ENCODE measurements around the gene CNR2. TPM values are rescaled to one million over a fixed set of nuclear protein-coding genes. Genes with fewer than 3 reads are reported as not detected.
"Not testable (repeated sequence)": the region's sequence is repeated elsewhere in the genome, so short reads cannot be mapped to it uniquely, and the experiment has no call there.

Gene CNR2
- polyA plus RNA-seq, 2 of the 4 experiments (the other 2 are of a cell fraction): not detected

- TF ChIP-seq TP53 (CRISPR knock-in tag; IDR thresholded peaks at IDR 0.05) (no peak), ZC3H11A (IDR thresholded peaks at IDR 0.05) (no peak), ZFP36 (IDR thresholded peaks at IDR 0.05; ENCODE audit: borderline replicate concordance, partially characterized antibody) (no peak), RNF2 (IDR thresholded peaks at IDR 0.05; ENCODE audit: borderline replicate concordance, low read depth) (no peak), TFCP2L1 (CRISPR knock-in tag; IDR thresholded peaks at IDR 0.05) (no peak), HDAC2 (IDR thresholded peaks at IDR 0.05) (no peak), FOSL2 (IDR thresholded peaks at IDR 0.05) (no peak), FOSL2 (CRISPR knock-in tag; IDR thresholded peaks at IDR 0.05) (no peak), GATA3 (IDR thresholded peaks at IDR 0.05; ENCODE audit: borderline replicate concordance) (no peak), RCOR1 (IDR thresholded peaks at IDR 0.05; ENCODE audit: low read depth, low read length) (no peak), HEYL (CRISPR knock-in tag; IDR thresholded peaks at IDR 0.05) (no peak), FOXS1 (CRISPR knock-in tag; IDR thresholded peaks at IDR 0.05) (no peak), HMGXB4 (CRISPR knock-in tag; IDR thresholded peaks at IDR 0.05; ENCODE audit: borderline replicate concordance) (no peak), PBX3 (IDR thresholded peaks at IDR 0.05) (no peak), CTCF (IDR thresholded peaks at IDR 0.05) (no peak), CBX8 (IDR thresholded peaks at IDR 0.05) (no peak), MAX (IDR thresholded peaks at IDR 0.05) (no peak), EP300 (IDR thresholded peaks at IDR 0.05) (no peak)
- FAIRE-seq (no peak), ATAC-seq (no peak), DNase-seq (ENCODE audit: low read depth in 1 of 2, low spot score in 1 of 2) (no peak)
- POLR2A ChIA-PET: no interaction called here
- H3K4me2 ChIP-seq: no peak overlapping the region
- CTCF ChIA-PET: no interaction called here
- H3K27ac ChIP-seq: no peak overlapping the region
- H3K9me3 ChIP-seq: no peaks in the 10 kb centered on the region
- H3K4me3 ChIP-seq: no peak overlapping the region
- no peaks in the 10 kb centered on the region; the same call in 1 of the 3 replicates for H3K4me1 ChIP-seq
- 76% methylated on average over 1 of the region's 1 CpG for WGBS (ENCODE audit: missing lambda C conversion rate)
These were observed 85.4 kb downstream of the CNR2 start for GRCh38 chr1:23827717-23828116.

GRCh38 chr1:23826590-23826989 lies 86.6 kb downstream of the CNR2 start:
- FAIRE-seq; H3K4me1 ChIP-seq; DNase-seq (ENCODE audit: low read depth in 1 of 2, low spot score in 1 of 2); ATAC-seq; H3K4me2 ChIP-seq; POLR2A ChIA-PET; H3K4me3 ChIP-seq; H3K9me3 ChIP-seq; CTCF ChIA-PET; H3K27ac ChIP-seq: not testable (repeated sequence)
- 91% methylated on average over 13 of the region's 13 CpGs for WGBS (ENCODE audit: missing lambda C conversion rate)

- peak overlapping the region; percentile 85 to 100 for H3K27ac ChIP-seq
- peak overlapping the region; percentile 82 for H3K4me2 ChIP-seq
- H3K9me3 ChIP-seq: no peaks in the 10 kb centered on the region
- no peak for TF ChIP-seq MAZ (IDR thresholded peaks at IDR 0.05; ENCODE audit: borderline replicate concordance, low read depth, low read length)
- TF ChIP-seq CEBPB (IDR thresholded peaks at IDR 0.05): no peak
- no peak for TF ChIP-seq PHF8 (IDR thresholded peaks at IDR 0.05; ENCODE audit: borderline replicate concordance, low read depth)
- TF ChIP-seq REST (IDR thresholded peaks at IDR 0.05): no peak
- TF ChIP-seq JUN (IDR thresholded peaks at IDR 0.05): no peak
- ChIA-PET POLR2A (interaction anchor here (0.6 to 1.6 kb wide), 6 partner anchors 9 to 341 kb away, joined by 3 to 9 read pairs (median 4); partner anchors contain the start of gene PITHD1), CTCF (interaction anchor here (0.6 to 8.4 kb wide), 2 partner anchors 16 to 91 kb away, joined by 3 to 57 read pairs; no protein-coding TSS in a partner anchor)
- no peak for FAIRE-seq
- ATAC-seq: no peak
- H3K4me3 ChIP-seq: peak overlapping the region; percentile 80
- 62% methylated on average over 24 of the region's 24 CpGs for WGBS (ENCODE audit: missing lambda C conversion rate)
- no peaks in the 10 kb centered on the region; the same call in 1 of the 3 replicates for H3K4me1 ChIP-seq
- DNase-seq (ENCODE audit: low read depth in 1 of 2, low spot score in 1 of 2): no peak
These were observed 87.2 kb downstream of the CNR2 start for GRCh38 chr1:23825762-23826522.

Data from A549 (cell line).